DMS79 treated with DMSO at 0.1 percent for 48 hours (cell line): ENCODE results near the gene PKIG.

Source experiments
- DNase-seq: peaks from one replicate; lab custom pipeline; 2025; lab: John Stamatoyannopoulos, UW

The PKIG gene

DNA sequence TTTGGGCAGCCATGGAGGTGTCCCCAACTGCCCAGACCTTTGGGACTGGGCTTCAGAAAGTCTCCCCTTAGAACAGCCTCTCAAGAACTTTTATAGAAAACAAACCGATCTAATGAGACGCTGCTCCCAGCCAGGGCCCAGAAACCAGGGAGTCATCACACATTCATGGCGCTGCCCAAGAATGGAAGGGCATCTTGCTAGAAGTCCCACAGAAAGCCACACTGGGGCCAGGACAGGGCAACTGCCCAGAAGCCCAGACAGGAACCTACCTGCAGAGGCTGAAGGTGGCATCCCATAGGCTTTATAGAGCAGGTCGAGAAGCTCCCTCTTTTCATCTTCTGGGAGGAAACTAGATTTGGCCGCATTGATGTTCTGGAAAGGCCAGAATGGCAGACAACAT, 37.7 kb downstream of the PKIG start:
- DNase-seq = no peak

DNA sequence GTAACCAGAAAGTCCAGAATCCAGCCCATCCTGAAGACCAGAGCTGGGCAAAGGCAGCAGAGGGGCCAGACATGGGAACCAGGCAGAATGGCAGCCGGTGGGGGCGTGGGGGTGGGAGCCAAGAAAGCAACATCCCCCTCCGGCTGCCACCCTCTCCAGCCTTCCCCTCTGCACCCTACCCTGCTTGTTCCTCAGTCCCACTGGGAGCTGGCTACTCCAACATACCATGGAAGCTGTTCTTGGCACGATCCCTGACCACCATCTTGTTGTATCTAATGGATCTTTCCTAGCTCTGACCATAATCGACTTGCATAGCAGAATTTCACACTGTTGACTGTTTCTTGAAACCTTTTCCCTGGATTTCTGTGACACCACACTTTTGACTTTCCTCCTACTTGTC, 38.9 kb downstream of the PKIG start:
- DNase-seq = no peak

- DNase-seq = no peak
Observed at GRCh38 chr20:44621939-44622338, 39.6 kb downstream of the PKIG start.

- no peak for DNase-seq
Observed at GRCh38 chr20:44622501-44623270, 40.3 kb downstream of the PKIG start.

- no peak for DNase-seq
Observed at GRCh38 chr20:44624152-44624551, 41.8 kb downstream of the PKIG start.

GRCh38 chr20:44624743-44625271, 42.4 kb downstream of the PKIG start:
- DNase-seq = no peak

- DNase-seq = no peak
Observed at GRCh38 chr20:44625361-44625760, 43.0 kb downstream of the PKIG start.

DNA sequence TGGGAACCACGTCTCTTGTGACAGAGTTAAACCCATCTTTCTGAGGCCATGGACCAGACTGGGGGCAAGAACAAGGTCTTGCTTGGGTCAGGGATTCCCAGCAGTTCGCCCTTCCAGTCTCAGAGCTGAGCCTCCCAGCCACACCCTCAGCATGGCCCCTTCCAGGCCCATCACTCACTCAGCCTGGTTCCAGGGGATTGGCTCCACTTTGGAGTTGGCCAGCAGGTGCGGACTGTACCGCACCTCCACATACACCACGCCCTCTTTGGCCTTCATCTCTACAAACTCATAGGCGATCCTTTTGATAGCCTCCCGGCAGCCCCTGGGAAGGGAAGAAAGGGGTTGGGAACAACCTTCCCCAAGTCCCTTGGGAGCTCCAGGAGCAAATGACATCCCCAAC, 43.9 kb downstream of the PKIG start:
- DNase-seq = no peak

- no peak for DNase-seq
Observed at GRCh38 chr20:44627364-44628010, 45.1 kb downstream of the PKIG start.

DNA sequence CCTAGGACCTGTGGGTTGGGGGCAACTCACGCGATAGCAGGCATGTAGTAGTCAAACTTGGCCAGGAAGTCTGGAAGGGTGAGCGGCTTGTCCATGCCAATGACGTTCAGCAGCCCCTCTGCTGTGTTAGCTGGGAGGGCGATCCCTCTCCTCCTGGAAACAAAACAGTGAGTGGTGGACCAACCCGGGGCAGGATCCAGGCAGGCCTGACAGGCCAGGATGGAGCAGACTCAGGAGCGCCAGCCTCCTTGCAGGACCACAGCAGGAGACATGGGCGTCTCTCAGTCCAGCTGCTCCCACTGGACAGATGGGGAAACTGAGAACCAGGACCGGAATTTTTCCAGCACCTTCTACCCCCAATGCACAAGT, 46.6 kb downstream of the PKIG start:
- DNase-seq = no peak

GRCh38 chr20:44629542-44629941, 47.2 kb downstream of the PKIG start:
- no peak for DNase-seq

- no peak for DNase-seq
Observed at GRCh38 chr20:44630297-44630696, 47.9 kb downstream of the PKIG start.

- DNase-seq = no peak
Observed at GRCh38 chr20:44632103-44632752, 49.8 kb downstream of the PKIG start.

GRCh38 chr20:44633187-44633810, 50.9 kb downstream of the PKIG start:
- DNase-seq = no peak

GRCh38 chr20:44633872-44634600, 51.7 kb downstream of the PKIG start:
- no peak for DNase-seq

DNA sequence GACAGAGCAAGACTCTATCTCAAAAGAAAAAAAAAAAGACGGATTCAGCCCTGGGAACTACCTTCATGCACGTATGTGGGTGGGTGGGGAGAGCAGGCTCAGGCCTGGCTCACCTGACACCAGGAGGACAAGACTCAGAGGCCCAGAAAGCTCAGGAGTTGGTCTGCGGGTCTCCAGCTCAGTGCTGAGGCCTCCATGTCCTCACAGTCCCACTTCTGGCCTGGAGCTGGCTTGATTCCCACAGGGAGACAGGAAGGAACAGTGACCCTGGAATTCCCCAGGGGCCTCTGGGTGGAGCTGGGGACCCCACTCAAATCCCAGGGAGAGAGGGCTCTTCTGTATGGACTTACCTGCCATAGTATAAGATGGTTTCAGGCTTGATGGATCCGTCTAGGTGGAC, 53.5 kb downstream of the PKIG start:
- DNase-seq = no peak

DNA sequence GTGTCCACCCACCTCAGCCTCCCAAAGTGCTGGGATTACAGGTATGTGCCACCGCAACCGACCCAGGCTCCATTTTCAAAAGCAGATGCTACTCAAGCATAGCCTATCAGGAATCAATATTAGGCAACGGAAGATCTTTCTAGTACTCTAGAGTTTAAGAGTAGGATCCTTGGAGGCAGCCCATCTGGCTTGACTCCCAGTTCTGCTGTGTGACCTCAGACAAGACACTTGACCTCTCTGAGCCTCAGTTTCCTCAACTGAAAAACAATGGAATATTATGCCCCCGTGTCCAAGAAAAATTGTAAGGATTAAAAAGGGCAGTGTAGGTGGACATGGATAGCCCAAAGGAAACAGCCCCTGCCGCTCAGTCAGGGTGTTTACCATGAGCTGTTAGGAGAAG, 54.7 kb downstream of the PKIG start:
- no peak for DNase-seq

DNA sequence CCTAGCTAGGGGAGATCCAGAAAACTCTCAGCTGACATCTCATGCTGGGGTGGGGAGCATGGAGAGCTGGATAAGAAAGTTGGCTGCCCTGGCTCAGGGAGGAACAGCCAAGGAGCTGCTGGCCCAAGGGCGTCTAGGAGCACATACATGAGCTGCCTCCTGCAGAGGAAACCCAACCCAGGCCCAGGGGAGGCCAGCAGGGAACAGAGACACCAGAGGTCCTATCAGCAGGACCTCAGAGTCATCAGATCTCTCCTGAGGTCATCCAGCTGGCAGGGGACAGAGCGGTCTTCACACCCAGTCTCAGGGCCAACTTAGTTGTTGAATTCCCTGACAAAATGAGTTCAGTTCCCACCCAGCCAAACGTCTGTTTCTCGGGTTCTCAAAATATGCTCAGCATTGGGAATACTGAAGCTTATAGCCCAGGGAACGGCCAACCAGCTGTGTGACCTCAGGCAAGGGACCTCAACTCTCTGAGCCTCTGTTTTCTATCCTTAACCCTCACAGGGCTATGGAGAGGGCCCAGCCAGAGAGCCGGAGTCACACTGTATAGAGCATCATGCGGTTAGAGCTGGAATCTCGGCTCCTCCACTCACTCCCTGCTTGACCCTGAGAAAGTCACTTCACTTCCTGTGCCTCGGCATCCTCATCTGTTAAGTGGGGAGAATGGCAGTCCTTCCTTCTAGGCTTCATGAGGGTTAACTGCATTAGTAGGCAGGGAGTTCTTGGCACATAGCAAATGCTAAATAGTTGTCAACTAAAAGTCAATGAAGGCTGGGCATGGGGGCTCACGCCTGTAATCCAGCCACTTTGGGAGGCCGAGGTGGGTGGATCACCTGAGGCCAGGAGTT, 55.4 kb downstream of the PKIG start:
- DNase-seq = no peak

- no peak for DNase-seq
Observed at GRCh38 chr20:44640522-44640921, 58.1 kb downstream of the PKIG start.

DNA sequence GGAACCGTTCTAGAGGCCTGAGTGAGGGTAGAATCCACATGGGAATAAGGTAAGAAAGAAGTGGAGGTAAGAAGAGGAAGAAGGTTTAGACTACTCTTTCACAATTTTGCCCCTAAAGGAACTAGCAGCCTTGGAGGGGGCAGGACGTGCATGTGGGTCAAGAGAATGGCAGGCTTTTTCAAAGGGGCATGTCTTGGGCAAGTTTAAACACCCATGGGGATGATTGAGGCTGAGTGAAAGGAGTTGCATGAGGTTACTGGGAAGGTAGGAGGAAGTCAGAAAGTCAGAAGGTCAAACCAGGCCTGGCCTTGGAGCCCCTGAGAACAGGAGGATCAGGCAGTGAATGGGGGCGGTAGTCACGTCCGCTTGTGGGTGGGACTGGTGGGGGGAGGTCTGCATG, 58.9 kb downstream of the PKIG start:
- DNase-seq = no peak
